IPS DF 6.9 (cell line): ENCODE measurements around the gene COG1.

ENCODE experiments used
- DNase-seq: peaks from one replicate; pipeline ENCODE4 v3.0.0-alpha.2; 2013; ENCODE audit warnings: low read depth, low spot score
- H3K27ac ChIP-seq: one replicate; pipeline ENCODE4 v1.5.1; 2013; ENCODE audit warnings: low read length, control low read depth
- H3K27me3 ChIP-seq: 2 replicates; pipeline ENCODE4 v1.6.1; 2013; ENCODE audit warnings: mild to moderate bottlenecking, low read length; ENCODE audit not compliant: control insufficient read depth, insufficient read depth
- H3K36me3 ChIP-seq: 2 replicates; pipeline ENCODE4 v1.6.1; 2013; ENCODE audit warnings: low read length; ENCODE audit not compliant: control insufficient read depth, insufficient read depth
- H3K4me1 ChIP-seq: 2 replicates; pipeline ENCODE4 v1.6.1; 2013; ENCODE audit warnings: low read length; ENCODE audit not compliant: control insufficient read depth, insufficient read depth
- H3K4me3 ChIP-seq: 2 replicates; pipeline ENCODE4 v1.5.1; 2013; ENCODE audit warnings: mild to moderate bottlenecking, low read length
- H3K9me3 ChIP-seq: 2 replicates; pipeline ENCODE4 v1.6.1; 2013; ENCODE audit warnings: low read length, inconsistent platforms; ENCODE audit not compliant: control insufficient read depth, insufficient read depth
- WGBS: extraction: QIAGEN DNeasy Blood & Tissue Kit; methylation state at CpG from one replicate; pipeline ENCODE4 v1.1.7; 2013; ENCODE audit warnings: mixed read lengths, missing lambda C conversion rate; ENCODE audit not compliant: insufficient read length, insufficient coverage; 5-methylcytosine and 5-hydroxymethylcytosine counted together

The COG1 gene

GRCh38 chr17:73200476-73200875 lies 7.6 kb downstream of the COG1 start:
- DNase-seq = no peak
- Histone ChIP-seq H3K4me3 (no peak overlapping the region), H3K27ac (no peak overlapping the region), H3K4me1 (no peaks in the 10 kb centered on the region), H3K27me3 (no peaks in the 10 kb centered on the region), H3K9me3 (no peaks in the 10 kb centered on the region), H3K36me3 (peaks cover 27% of the 10 kb centered on the region; the same call in 1 of the 2 replicates)
- no CpG with 5 or more reads among the region's 10 CpGs for WGBS

- Histone ChIP-seq H3K27me3 (no peaks in the 10 kb centered on the region), H3K36me3 (peaks cover 27% of the 10 kb centered on the region; the same call in 1 of the 2 replicates), H3K4me1 (no peaks in the 10 kb centered on the region), H3K27ac (no peak overlapping the region), H3K4me3 (no peak overlapping the region), H3K9me3 (no peaks in the 10 kb centered on the region)
- WGBS = no CpG with 5 or more reads among the region's 19 CpGs
- no peak for DNase-seq
These were observed 8.6 kb downstream of the COG1 start for GRCh38 chr17:73201215-73202069.

GRCh38 chr17:73203135-73203787 lies 10.4 kb downstream of the COG1 start:
- no peaks in the 10 kb centered on the region for H3K9me3 ChIP-seq
- peaks cover 35% of the 10 kb centered on the region for H3K36me3 ChIP-seq
- no peak overlapping the region for H3K4me3 ChIP-seq
- DNase-seq = no peak
- no CpG with 5 or more reads among the region's 8 CpGs for WGBS
- H3K27me3 ChIP-seq = no peaks in the 10 kb centered on the region
- no peak overlapping the region for H3K27ac ChIP-seq
- H3K4me1 ChIP-seq = no peaks in the 10 kb centered on the region

GRCh38 chr17:73203788-73204479 lies 11.1 kb downstream of the COG1 start:
- Histone ChIP-seq H3K4me3 (no peak overlapping the region), H3K36me3 (peaks cover 32% of the 10 kb centered on the region)

GRCh38 chr17:73205459-73205961 lies 12.7 kb downstream of the COG1 start:
- Histone ChIP-seq H3K27me3 (no peaks in the 10 kb centered on the region), H3K4me1 (no peaks in the 10 kb centered on the region), H3K27ac (no peak overlapping the region), H3K4me3 (no peak overlapping the region), H3K36me3 (peaks cover 31% of the 10 kb centered on the region), H3K9me3 (no peaks in the 10 kb centered on the region)
- no peak for DNase-seq
- WGBS = no CpG with 5 or more reads among the region's 10 CpGs

More at GRCh38 chr17:73203788-73204479, 11.1 kb downstream of the COG1 start:
- no peaks in the 10 kb centered on the region for H3K27me3 ChIP-seq
- no peak for DNase-seq
- H3K9me3 ChIP-seq = no peaks in the 10 kb centered on the region
- H3K4me1 ChIP-seq = no peaks in the 10 kb centered on the region
- H3K27ac ChIP-seq = no peak overlapping the region
- no CpG with 5 or more reads among the region's 10 CpGs for WGBS

- Histone ChIP-seq H3K4me3 (no peak overlapping the region), H3K36me3 (peaks cover 18% of the 10 kb centered on the region), H3K4me1 (no peaks in the 10 kb centered on the region), H3K27ac (no peak overlapping the region), H3K9me3 (no peaks in the 10 kb centered on the region), H3K27me3 (no peaks in the 10 kb centered on the region)
- DNase-seq = no peak
- WGBS = no CpG with 5 or more reads among the region's 16 CpGs
These were observed 15.4 kb downstream of the COG1 start for GRCh38 chr17:73208139-73208827.

GRCh38 chr17:73209436-73209835 lies 16.6 kb downstream of the COG1 start:
- no peaks in the 10 kb centered on the region for H3K9me3 ChIP-seq
- no peaks in the 10 kb centered on the region for H3K4me1 ChIP-seq
- H3K4me3 ChIP-seq = no peak overlapping the region
- WGBS = no CpG with 5 or more reads among the region's 13 CpGs
- H3K36me3 ChIP-seq = peaks cover 18% of the 10 kb centered on the region
- no peak for DNase-seq
- H3K27me3 ChIP-seq = no peaks in the 10 kb centered on the region
- no peak overlapping the region for H3K27ac ChIP-seq

- Histone ChIP-seq H3K27me3 (no peaks in the 10 kb centered on the region), H3K4me3 (no peak overlapping the region), H3K36me3 (peaks cover 18% of the 10 kb centered on the region), H3K27ac (no peak overlapping the region), H3K4me1 (no peaks in the 10 kb centered on the region), H3K9me3 (no peaks in the 10 kb centered on the region)
- DNase-seq = no peak
- WGBS = no CpG with 5 or more reads among the region's 8 CpGs
These were observed 17.3 kb downstream of the COG1 start for GRCh38 chr17:73210002-73210678.

- Histone ChIP-seq H3K4me3 (no peak overlapping the region), H3K36me3 (peaks cover 18% of the 10 kb centered on the region), H3K27ac (no peak overlapping the region), H3K4me1 (peaks cover 4% of the 10 kb centered on the region), H3K27me3 (no peaks in the 10 kb centered on the region), H3K9me3 (no peaks in the 10 kb centered on the region)
- no CpG with 5 or more reads among the region's 13 CpGs for WGBS
- DNase-seq = no peak
These were observed 18.9 kb downstream of the COG1 start for GRCh38 chr17:73211745-73212144.
